Natural killer cell treated with Interleukin-12 subunit alpha and Interleukin-12 subunit beta and Interleukin-15 and Interleukin-18, amount 100 ng/mL, for 72 hours (primary cell): ENCODE data around the gene ALX4. TPM values are rescaled to one million over a fixed set of nuclear protein-coding genes. Genes with fewer than 3 reads are reported as not detected.

Experiments used
- ATAC-seq, 2 donors: fragments of 150-1000 bp; cut with Tn5 transposase in 1 of 2; sonication (Bioruptor Pico), chemical (Tn5 transposase) in 1 of 2; 2 replicates each; pipeline ENCODE4 v1.10.0; 2021
- DNase-seq: peaks from one replicate; pipeline ENCODE4 v3.0.0; 2022; ENCODE audit warnings: low spot score
- H3K27ac Mint-ChIP-seq, 2 donors: 1 replicate in 1 of 2; 2 replicates in 1 of 2; pipeline ENCODE4 v1.8.0; 2022; ENCODE audit warnings: mixed read lengths in 2 of 2, mild to moderate bottlenecking in 1 of 2, moderate library complexity in 1 of 2
- H3K27me3 Mint-ChIP-seq, 2 donors: 1 replicate in 1 of 2; 2 replicates in 1 of 2; pipeline ENCODE4 v1.8.0; 2022; ENCODE audit warnings: mixed read lengths in 2 of 2
- H3K36me3 Mint-ChIP-seq: one replicate; pipeline ENCODE4 v1.8.0; 2022; ENCODE audit warnings: mixed read lengths
- H3K4me1 Mint-ChIP-seq, 2 donors: 1 replicate in 1 of 2; 2 replicates in 1 of 2; pipeline ENCODE4 v1.8.0; 2022; ENCODE audit warnings: low read depth in 2 of 2, mixed read lengths in 2 of 2, mild to moderate bottlenecking in 1 of 2
- H3K4me3 Mint-ChIP-seq: one replicate; pipeline ENCODE4 v1.8.0; 2022; ENCODE audit warnings: mixed read lengths
- H3K9me3 Mint-ChIP-seq: 2 replicates; pipeline ENCODE4 v1.8.0; 2022; ENCODE audit warnings: mixed read lengths
- total RNA-seq, 2 donors: library from RNA; stranded (reverse); gene quantifications; one replicate each; pipeline ENCODE4 v1.2.3, GENCODE V29; 2022

The ALX4 gene
- total RNA-seq, 2 donors from 2014 or later, result not detected

DNA sequence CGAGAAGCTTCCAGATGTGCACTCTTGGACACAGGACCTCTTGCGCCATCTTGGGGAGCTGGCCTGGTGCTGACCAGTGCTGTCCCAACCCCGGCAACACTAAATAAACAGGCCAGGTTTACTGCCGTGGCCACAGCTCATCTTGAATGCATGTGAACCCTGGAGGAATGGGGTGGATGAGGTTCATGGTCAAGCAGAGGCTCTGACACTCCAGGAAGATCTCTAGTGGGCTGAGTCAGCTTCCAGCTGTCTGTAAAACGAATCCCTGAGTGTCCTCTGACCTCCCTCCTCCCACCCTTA is 51.8 kb downstream of the ALX4 start:
- DNase-seq, result no peak
- no peaks in the 10 kb centered on the region for H3K9me3 Mint-ChIP-seq
- peaks cover under 1% of the 10 kb centered on the region for H3K36me3 Mint-ChIP-seq
- peaks cover 0 to 8% of the 10 kb centered on the region in 2 donors for H3K27me3 Mint-ChIP-seq
- H3K4me3 Mint-ChIP-seq, result no peak overlapping the region
- peaks cover 20 to 28% of the 10 kb centered on the region in 2 donors for H3K4me1 Mint-ChIP-seq
- H3K27ac Mint-ChIP-seq, result no peak overlapping the region
- no peak for ATAC-seq

DNA sequence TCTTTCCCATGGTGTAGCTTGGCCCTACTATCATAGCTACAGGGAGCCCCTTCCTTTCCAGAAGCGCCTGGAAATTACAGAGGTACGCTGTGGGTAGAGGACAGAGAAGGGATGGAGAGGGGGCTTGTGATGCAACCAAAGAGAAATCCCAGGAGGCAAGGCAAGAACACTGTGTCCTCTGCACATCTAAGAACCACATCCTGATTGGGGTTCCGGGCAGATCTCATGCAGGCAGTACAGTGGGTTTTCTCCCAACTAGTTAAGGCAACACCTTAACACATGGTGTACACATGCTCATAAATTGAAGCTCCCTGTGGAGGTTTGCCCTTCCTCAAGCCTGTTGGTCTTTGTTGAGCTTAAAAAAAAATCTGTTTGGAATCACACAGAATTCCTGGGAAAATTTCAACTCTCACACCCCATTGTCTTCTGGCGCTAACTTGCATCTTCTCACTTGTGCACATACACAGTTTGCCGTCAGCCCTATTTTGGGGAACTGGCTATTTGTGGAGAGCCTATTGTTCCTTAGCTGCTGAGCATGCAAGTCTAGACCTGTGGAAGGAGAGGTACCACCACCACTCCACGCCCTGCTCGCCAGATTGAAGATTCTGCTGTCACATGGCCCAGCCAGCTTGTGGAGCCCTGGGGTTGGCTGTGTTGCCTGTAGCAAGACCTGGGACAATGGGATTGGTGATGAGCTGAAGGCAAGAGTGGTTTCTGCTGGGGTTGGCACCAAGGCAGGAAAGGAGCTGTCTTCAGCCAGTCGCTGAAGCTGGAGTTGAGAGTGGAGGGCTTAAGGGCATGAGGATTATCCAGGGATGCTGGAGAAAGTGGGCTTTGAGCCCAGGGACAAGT is 52.4 kb downstream of the ALX4 start:
- H3K4me3 Mint-ChIP-seq, result no peak overlapping the region
- H3K4me1 Mint-ChIP-seq, result peaks cover 20 to 28% of the 10 kb centered on the region in 2 donors
- DNase-seq, result no peak
- H3K27me3 Mint-ChIP-seq, result peaks cover 0 to 4% of the 10 kb centered on the region in 2 donors
- no peak overlapping the region for H3K27ac Mint-ChIP-seq
- ATAC-seq, result peak; percentile 18 to 20
- H3K36me3 Mint-ChIP-seq, result peaks cover 7% of the 10 kb centered on the region
- H3K9me3 Mint-ChIP-seq, result peaks cover 5% of the 10 kb centered on the region

DNA sequence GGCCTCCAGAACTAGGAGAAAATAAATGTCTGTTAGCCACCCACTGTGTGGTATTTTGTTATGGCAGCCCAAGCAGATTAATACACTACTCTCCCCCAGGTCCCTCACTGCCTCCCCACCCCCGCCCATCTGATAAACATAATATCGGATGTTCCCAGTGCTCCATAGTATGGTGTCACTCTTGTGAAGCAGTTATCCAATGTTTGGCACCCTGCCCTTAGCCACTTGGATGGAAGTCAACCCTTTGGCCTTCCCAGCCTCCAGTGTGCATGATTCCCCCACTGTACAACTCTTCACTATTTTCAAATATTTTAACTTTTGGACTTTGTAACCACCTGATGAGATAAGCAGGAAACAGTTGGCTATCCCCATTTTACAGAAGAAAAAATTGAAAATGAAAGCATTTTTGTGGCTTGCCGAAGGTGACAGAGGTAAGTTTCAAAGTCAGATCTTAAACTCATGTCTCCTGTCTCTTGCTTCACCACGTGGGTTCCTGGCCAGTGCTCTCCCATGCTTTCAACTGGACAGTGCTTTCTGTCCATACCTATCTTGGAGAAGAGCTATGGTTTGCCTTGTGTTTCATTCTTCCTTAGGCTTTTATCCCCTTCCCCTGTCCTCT is 53.2 kb downstream of the ALX4 start:
- peaks cover 0 to 2% of the 10 kb centered on the region in 2 donors for H3K27me3 Mint-ChIP-seq
- H3K9me3 Mint-ChIP-seq, result peaks cover 12% of the 10 kb centered on the region
- peaks cover 14% of the 10 kb centered on the region for H3K36me3 Mint-ChIP-seq
- DNase-seq, result no peak
- H3K27ac Mint-ChIP-seq, result no peak overlapping the region
- ATAC-seq, result no peak
- H3K4me1 Mint-ChIP-seq, result peaks cover 20 to 28% of the 10 kb centered on the region in 2 donors
- H3K4me3 Mint-ChIP-seq, result no peak overlapping the region

DNA sequence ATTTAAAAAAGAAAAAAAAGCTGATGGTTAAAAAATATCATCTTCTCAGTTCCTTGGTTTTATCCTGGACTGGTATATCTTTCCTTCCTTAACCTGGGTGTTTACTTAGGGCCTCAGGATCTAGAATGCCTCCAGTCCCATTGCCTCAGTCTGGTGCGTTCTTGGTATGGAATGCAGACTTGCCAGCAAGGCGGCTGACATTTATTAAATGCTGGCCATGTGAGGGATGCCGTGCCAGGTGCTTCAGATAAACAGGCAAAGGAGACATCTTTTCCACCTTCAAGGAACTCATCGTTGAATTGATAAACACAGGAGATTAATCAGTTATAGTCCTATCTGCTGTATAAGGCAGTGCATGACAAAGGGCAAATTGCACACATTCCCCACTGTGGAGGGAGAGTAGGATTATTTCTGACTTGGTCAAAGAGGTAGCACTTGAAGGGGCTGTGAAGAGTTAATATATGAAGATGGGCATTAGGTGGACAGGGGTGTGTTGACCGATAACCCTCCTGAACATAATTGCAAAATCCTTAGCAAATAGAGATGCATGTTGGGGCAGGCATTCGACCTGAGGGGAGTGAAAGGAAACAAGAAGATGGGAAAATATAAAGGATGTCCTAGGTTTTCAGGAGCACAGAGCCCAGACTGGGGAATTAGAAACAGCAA is 54.4 kb downstream of the ALX4 start:
- DNase-seq, result no peak
- peaks cover 25% of the 10 kb centered on the region for H3K36me3 Mint-ChIP-seq
- peaks cover 14% of the 10 kb centered on the region for H3K9me3 Mint-ChIP-seq
- no peaks in the 10 kb centered on the region for H3K27me3 Mint-ChIP-seq
- ATAC-seq, result no peak
- no peak overlapping the region for H3K27ac Mint-ChIP-seq
- no peak overlapping the region for H3K4me3 Mint-ChIP-seq
- H3K4me1 Mint-ChIP-seq, result peaks cover 20 to 28% of the 10 kb centered on the region in 2 donors

DNA sequence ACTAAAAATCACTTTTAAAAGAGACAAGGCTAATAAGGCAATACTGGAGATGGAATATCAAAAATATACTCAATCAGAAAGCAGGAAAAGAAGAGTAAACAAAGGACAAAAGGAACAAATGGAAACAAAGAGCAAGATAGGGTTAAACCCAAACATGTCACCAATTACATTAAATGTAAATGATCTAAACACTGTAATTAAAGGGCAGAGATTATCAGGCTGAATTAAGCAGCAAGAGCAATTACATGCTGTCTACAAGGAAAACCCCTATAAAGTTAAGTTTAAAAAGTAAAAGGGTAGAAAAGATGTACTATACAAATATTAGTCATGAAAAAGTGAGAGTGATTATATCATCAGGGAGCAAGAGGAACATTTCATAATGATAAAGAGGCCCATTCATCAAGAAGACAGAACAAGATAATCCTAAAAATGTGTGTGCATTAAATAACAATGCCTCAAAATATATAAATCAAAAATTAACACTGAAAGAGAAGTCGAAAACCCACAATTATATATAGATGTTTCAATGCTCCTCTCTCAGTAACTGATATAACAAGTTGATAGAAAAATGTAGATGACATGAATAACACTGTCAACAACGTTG is 56.8 kb downstream of the ALX4 start:
- H3K4me3 Mint-ChIP-seq, result no peak overlapping the region
- no peak for ATAC-seq
- H3K27me3 Mint-ChIP-seq, result no peaks in the 10 kb centered on the region
- peaks cover 25% of the 10 kb centered on the region for H3K36me3 Mint-ChIP-seq
- no peak overlapping the region for H3K27ac Mint-ChIP-seq
- peaks cover 14% of the 10 kb centered on the region for H3K9me3 Mint-ChIP-seq
- DNase-seq, result no peak
- peaks cover 8 to 12% of the 10 kb centered on the region in 2 donors for H3K4me1 Mint-ChIP-seq

DNA sequence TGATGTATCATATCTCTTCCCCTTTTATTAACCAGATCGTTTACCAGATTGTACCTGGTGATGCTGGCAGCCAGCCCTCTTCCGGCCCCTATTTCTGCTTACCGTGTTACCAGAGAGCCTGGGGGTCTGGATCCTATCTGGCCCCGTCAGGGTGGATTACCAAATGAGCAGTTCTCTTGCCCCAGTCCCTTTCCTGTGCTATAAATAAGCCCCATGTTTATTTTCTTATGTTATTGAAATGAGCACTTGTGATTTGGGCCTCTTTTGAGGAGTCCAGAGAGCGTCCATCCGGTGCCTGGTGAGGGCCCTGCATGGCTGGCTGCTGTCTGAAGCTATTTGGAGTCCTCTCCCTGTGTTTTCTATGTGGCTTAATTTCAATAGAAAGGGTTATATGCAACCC is 59.5 kb downstream of the ALX4 start:
- peaks cover 25% of the 10 kb centered on the region for H3K36me3 Mint-ChIP-seq
- H3K4me3 Mint-ChIP-seq, result no peak overlapping the region
- ATAC-seq (no peak), DNase-seq (no peak)
- H3K27ac Mint-ChIP-seq, result no peak overlapping the region
- H3K4me1 Mint-ChIP-seq, result peaks cover 0 to 3% of the 10 kb centered on the region in 2 donors
- no peaks in the 10 kb centered on the region for H3K27me3 Mint-ChIP-seq
- peaks cover 14% of the 10 kb centered on the region for H3K9me3 Mint-ChIP-seq

DNA sequence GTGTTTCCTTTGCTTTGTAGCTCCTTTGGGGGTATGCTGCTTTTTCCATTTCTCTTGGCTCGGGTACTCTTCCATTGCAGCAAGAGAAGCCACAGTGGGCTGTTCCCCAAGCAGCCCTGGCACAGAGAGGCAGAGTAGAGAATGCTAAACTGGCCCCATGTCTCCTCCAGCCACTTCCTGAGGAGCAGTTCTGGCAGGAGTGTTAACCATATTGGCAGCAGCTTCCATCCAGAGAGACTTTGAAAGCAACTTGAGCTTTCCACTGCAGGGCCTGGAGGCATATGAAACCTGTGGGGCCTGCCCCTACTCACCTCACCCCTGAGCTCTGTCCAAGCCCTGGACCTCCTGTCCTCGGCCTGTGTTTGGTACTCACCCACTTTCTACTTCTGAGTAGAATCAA is 61.8 kb downstream of the ALX4 start:
- ATAC-seq (no peak), DNase-seq (no peak)

DNA sequence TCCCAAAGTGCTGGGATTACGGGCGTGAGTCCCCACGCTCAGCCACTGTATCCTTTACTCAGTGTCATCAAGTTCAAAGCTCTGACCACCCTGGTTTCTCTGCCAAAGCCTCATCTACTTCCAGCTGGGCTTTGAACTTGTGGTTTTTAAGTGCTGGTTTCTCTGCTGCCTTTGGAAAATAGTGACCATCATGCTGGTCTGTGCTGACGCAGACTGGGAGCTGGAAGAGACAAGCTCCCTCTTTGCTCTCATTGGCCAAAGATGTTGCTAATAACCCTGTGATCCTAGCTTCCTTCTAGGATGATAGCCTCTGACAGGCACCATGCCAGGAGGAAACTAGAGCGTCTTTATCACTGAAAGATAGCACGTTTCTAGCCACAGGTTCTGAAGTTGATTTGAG is 62.4 kb downstream of the ALX4 start:
- Mint-ChIP-seq H3K27me3 (no peaks in the 10 kb centered on the region), H3K27ac (no peak overlapping the region), H3K4me1 (peaks cover 0 to 3% of the 10 kb centered on the region in 2 donors), H3K9me3 (peaks cover 8% of the 10 kb centered on the region), H3K36me3 (peaks cover 18% of the 10 kb centered on the region), H3K4me3 (no peak overlapping the region)
- DNase-seq (no peak), ATAC-seq (no peak)

More for the DNA sequence above, 61.8 kb downstream of the ALX4 start:
- no peak overlapping the region for H3K27ac Mint-ChIP-seq
- H3K9me3 Mint-ChIP-seq, result peaks cover 14% of the 10 kb centered on the region
- no peak overlapping the region for H3K4me3 Mint-ChIP-seq
- no peaks in the 10 kb centered on the region for H3K27me3 Mint-ChIP-seq
- peaks cover 0 to 3% of the 10 kb centered on the region in 2 donors for H3K4me1 Mint-ChIP-seq
- H3K36me3 Mint-ChIP-seq, result peaks cover 24% of the 10 kb centered on the region

DNA sequence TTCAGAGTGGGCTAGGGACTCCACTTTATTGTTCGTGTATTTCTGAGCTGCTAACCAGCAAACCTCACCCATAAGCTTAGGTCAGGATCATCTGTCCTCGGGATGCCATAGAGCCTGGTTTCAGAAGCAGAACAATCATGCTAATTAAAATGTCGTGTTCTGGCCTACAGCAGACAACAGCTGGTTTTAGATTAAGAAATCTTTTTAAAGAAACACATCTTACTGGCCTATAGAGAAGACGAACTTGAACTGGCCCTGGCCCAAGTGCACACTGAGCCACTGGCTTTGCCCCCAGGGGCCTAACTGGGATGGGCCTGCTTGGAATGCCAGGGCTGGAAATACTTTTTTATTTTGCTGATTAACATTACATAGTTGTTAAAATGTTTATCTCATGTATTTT is 63.2 kb downstream of the ALX4 start:
- Mint-ChIP-seq H3K4me3 (no peak overlapping the region), H3K4me1 (peaks cover 0 to 3% of the 10 kb centered on the region in 2 donors), H3K27me3 (no peaks in the 10 kb centered on the region), H3K27ac (no peak overlapping the region), H3K9me3 (peaks cover under 1% of the 10 kb centered on the region), H3K36me3 (peaks cover 10% of the 10 kb centered on the region)
- DNase-seq (no peak), ATAC-seq (no peak)

DNA sequence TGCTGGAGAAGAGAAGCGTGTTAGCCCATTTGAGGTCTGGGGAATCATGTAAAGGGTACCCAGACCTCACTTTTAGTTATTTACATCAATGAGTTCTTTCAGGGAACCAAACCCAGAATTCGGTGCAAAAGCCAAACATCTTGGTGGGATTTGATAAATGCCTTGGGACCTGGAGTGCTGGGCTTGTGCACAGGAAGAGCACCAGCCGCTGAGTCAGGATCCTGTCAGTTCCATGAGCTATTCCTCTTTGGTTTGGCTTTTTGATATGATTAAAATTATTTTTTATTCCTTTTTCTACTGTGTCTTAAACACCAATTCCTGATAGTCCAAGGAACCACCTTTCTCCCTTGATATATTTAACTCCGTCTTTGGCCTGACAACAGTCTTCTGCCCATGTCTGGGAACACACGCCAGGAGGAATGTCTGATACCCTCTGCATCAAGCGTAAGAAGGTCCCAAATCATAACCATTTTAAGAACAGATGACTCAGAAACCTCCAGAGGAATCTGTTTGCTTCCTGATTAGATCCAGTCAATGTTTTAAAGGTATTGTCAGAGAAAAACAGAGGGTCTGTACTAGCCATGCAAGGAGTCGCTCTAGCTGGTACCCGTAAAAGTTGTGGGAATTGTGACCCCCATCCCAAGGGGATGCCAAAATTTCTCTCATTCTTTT is 65.2 kb downstream of the ALX4 start:
- no peak for DNase-seq
- H3K4me3 Mint-ChIP-seq, result no peak overlapping the region
- H3K36me3 Mint-ChIP-seq, result peaks cover 4% of the 10 kb centered on the region
- ATAC-seq, result no peak
- H3K4me1 Mint-ChIP-seq, result peaks cover 0 to 3% of the 10 kb centered on the region in 2 donors
- H3K27me3 Mint-ChIP-seq, result no peaks in the 10 kb centered on the region
- no peak overlapping the region for H3K27ac Mint-ChIP-seq
- H3K9me3 Mint-ChIP-seq, result no peaks in the 10 kb centered on the region

DNA sequence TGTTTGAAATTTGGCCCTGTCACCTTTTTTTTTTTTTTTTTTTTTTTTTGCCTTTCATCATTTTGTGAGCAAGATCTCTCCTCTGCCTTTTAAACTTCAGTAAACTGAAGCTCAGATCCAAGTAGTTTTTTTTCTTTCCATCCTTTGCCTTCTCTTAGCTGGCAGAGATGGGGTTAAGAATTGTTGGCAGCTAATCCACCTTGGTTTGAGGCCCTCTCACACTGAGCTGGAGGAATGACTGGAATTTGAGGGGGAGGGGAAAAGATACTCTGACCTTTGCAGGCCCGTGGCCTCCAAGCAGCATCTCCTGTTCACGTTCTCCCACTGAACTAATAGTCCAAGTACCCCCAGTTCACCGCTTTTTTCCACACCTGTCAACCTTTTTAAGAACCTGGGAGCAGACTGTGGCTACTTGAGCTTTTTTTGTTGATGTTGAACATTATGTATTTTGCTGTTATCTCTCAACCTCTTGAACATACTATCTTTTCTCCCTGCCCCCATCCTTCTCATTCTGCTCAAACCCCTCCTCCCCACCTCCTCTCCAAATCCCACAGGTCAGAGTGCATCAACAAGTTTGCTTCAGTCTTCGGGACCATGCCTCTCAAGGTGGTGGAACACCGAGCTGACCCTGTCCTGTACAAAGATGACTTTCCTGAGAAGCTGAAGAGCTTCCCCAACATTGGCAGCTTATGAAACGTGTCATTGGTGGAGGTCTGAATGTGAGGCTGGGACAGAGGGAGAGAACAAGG is 66.2 kb downstream of the ALX4 start:
- Mint-ChIP-seq H3K4me1 (peaks cover 0 to 3% of the 10 kb centered on the region in 2 donors), H3K36me3 (peaks cover 8% of the 10 kb centered on the region), H3K9me3 (no peaks in the 10 kb centered on the region), H3K4me3 (no peak overlapping the region), H3K27me3 (no peaks in the 10 kb centered on the region), H3K27ac (no peak overlapping the region)
- DNase-seq (no peak), ATAC-seq (no peak)

DNA sequence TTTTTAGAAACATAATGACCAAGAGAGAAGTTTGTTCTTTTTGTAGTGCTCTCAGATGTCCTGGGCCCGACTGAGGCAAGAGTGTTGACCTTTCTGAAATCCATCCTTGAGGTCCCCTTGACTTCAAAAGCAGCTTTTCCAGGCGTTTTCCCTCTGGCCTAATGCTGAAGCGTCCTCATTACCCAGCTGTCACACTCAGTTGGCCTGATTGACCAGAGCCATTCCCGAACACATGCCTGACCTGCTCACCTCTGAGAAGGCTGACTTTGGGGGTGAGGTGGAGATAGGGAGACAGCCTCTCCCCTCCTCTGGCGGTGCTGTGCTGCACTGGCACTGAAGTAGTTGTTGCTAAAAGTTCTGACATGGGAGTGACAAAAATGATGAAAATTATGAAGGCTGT is 66.9 kb downstream of the ALX4 start:
- Mint-ChIP-seq H3K9me3 (no peaks in the 10 kb centered on the region), H3K36me3 (peaks cover 11% of the 10 kb centered on the region), H3K27me3 (no peaks in the 10 kb centered on the region), H3K27ac (no peak overlapping the region), H3K4me3 (no peak overlapping the region), H3K4me1 (peaks cover 0 to 3% of the 10 kb centered on the region in 2 donors)
- DNase-seq, result no peak
- no peak for ATAC-seq

DNA sequence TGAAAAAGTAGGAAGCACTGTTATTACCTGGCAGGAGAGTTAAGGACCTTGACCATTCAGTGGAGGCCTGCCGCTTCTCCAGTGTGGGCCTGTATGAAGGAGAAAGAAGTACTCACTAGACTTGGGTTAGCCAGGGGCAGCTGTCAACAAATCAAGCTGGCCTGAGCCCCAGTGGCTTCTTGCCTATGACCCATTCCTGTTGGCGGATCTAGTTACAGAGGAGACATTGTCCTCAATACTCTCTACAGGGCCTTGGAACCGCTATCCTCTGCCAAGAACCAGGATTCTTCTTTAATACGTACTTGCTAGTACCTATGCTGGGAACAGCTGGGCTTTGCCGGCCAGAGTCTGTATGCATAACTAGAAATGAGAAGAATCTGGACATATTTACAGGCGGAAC is 68.1 kb downstream of the ALX4 start:
- H3K27me3 Mint-ChIP-seq, result no peaks in the 10 kb centered on the region
- H3K4me3 Mint-ChIP-seq, result no peak overlapping the region
- no peak overlapping the region for H3K27ac Mint-ChIP-seq
- DNase-seq (no peak), ATAC-seq (no peak)
- H3K36me3 Mint-ChIP-seq, result peaks cover 11% of the 10 kb centered on the region
- H3K9me3 Mint-ChIP-seq, result no peaks in the 10 kb centered on the region
- H3K4me1 Mint-ChIP-seq, result no peaks in the 10 kb centered on the region
